ENCODE results near the gene PDILT. TPM values are rescaled to one million over a fixed set of nuclear protein-coding genes. Genes with fewer than 3 reads are reported as not detected.

PDILT gene
- total RNA-seq, 2 donors from 2014 or later, result not detected

DNA sequence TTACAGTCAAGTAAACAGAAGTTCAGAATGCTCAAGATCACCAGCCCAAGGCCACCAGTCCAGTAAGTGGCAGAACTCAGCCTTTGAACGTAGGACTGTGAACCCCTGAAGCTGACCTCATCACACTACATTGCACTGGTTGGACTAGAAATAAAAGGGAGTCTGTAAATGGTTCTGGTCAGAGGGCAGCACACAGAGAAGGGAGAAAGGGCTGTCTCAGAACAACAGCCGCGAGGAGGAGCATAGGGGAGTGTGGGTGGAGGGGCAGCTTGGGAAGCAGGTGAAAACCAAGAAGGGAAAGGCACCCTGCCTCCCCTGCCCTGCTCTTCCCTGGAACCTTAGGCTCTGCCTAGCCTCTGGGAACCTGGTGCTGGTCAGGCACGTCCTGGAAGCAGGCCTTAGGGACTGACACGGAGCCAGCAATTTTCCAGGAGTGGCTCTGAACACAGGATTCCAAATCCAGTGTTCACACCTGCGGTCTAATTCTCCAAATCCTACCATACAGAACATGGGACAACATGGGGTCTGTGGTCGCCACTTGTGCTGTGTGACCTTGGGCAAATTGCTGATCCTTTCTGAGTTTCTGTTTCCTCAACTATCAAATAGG is 7.0 kb downstream of the PDILT start:
- no peaks in the 10 kb centered on the region for H3K36me3 Mint-ChIP-seq (ENCODE audit: low read depth)
- DNase-seq (no peak), ATAC-seq (no peak)
- no peaks in the 10 kb centered on the region for H3K9me3 ChIP-seq (ENCODE audit: control insufficient read depth, low read length, poor library complexity, severe bottlenecking)
- no peak overlapping the region for H3K4me3 Mint-ChIP-seq
- H3K27ac Mint-ChIP-seq, result no peak overlapping the region
- H3K4me1 Mint-ChIP-seq, result no peaks in the 10 kb centered on the region
- H3K27me3 Mint-ChIP-seq, result peaks cover under 1% of the 10 kb centered on the region

DNA sequence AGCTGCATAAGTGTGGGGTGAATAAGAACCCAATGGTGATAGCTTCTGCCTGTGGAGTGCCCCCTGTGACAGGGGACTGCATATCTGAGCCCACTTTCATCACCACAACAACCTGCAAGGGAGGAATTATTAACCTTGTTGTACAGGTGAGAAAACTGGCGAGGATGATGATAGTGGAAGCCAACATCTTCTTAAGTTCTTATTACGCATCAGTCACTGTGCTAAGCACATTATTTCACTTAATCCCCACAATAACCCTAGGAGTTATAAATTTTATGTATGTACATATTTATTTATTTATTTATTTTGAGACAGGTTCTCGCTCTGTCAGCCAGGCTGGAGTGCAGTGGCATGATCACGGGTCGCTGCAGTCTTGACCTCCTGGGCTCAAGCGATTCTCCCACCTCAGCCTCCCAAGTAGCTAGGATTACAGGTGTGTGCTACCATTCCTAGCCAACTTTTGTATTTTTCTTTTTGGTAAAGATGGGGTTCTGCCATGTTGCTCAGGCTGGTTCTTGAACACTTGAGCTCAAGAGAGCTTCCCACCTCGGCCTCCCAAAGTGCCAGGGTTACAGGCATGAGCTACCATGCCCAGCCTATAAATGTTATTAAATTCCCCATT is 7.6 kb downstream of the PDILT start:
- Mint-ChIP-seq H3K36me3 (ENCODE audit: low read depth) (no peaks in the 10 kb centered on the region), H3K4me3 (no peak overlapping the region), H3K27ac (no peak overlapping the region), H3K27me3 (no peaks in the 10 kb centered on the region), H3K4me1 (no peaks in the 10 kb centered on the region)
- H3K9me3 ChIP-seq (ENCODE audit: control insufficient read depth, low read length, poor library complexity, severe bottlenecking), result no peaks in the 10 kb centered on the region
- DNase-seq, result no peak
- no peak for ATAC-seq

DNA sequence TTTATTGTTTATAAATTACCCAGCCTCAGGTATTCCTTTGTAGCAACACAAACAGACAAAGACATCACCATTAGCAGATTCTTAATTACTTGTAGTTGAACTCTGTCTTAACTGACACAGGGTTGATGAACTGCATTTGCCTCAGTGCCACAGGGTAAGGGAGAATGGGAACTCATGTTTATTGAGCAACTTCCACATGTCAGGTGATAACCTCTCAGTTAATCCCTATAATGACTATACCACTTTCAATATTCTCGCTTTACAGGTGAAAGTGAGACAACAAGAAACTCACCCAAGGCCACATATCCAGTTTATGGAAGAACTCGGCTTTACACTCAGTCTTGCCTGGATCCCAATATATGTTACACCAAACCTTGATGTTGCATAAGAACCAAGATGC is 8.6 kb downstream of the PDILT start:
- DNase-seq, result no peak
- Mint-ChIP-seq H3K27me3 (no peaks in the 10 kb centered on the region), H3K36me3 (ENCODE audit: low read depth) (no peaks in the 10 kb centered on the region), H3K4me3 (no peak overlapping the region), H3K27ac (no peak overlapping the region), H3K4me1 (no peaks in the 10 kb centered on the region)
- no peaks in the 10 kb centered on the region for H3K9me3 ChIP-seq (ENCODE audit: control insufficient read depth, low read length, poor library complexity, severe bottlenecking)
- ATAC-seq, result no peak

DNA sequence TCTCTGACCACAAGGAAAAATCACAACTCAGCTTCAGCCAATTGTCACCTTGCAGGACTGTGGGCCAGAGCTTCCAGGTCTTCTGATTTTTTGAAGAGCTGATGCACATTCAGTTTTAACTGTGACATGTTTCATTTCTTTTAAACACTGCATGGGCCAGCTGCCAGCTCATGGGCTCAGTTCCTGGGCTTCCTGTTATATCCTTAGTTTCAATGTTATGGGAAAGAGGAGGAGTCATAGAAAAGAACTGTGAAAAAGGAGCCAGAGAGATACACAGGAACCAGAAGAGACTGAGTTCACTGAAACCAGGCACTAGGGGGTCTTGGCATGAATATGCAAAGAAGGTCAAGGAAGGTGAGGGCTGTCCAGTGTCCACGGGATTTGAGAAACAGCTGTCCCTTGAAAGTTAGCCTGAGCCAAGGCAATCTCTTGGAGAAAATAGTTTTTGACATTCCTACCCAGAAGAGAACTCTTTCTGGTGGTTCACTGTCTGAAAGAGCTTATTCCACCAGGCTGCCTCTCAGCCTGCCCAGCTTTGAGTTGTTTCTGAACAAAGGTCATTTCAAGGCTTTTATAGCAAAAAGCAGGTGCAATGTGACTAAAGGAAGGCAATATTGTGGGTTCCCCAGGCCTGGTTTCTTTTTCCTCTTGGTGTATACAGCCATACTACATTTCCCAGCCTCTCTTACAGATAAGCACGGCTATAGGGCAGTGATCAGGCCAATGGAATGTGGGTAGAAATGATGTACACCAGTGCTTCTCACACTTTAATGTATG is 10.5 kb downstream of the PDILT start:
- H3K27me3 Mint-ChIP-seq, result no peaks in the 10 kb centered on the region
- H3K4me1 Mint-ChIP-seq, result no peaks in the 10 kb centered on the region
- H3K4me3 Mint-ChIP-seq, result no peak overlapping the region
- no peaks in the 10 kb centered on the region for H3K36me3 Mint-ChIP-seq (ENCODE audit: low read depth)
- H3K27ac Mint-ChIP-seq, result no peak overlapping the region
- ATAC-seq (no peak), DNase-seq (no peak)
- H3K9me3 ChIP-seq (ENCODE audit: control insufficient read depth, low read length, poor library complexity, severe bottlenecking), result no peaks in the 10 kb centered on the region

DNA sequence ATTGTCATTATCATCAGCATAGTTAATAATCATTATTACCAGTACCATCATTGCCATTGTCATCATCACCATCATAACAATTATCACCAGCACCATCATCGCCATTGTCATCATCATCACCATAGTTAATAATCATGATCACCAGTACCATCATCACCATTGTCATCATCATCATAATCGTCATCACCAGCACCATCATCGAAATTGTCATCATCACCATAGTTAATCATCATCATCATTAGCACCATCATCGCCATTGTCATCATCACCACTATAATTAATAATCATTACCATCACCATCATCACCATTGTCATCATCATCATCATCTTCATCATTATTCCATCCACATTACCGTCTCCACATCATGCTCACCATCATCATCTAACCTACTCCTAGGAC is 13.5 kb downstream of the PDILT start:
- no peaks in the 10 kb centered on the region for H3K9me3 ChIP-seq (ENCODE audit: control insufficient read depth, low read length, poor library complexity, severe bottlenecking)
- no peak overlapping the region for H3K4me3 Mint-ChIP-seq
- ATAC-seq (no peak), DNase-seq (no peak)
- no peaks in the 10 kb centered on the region for H3K36me3 Mint-ChIP-seq (ENCODE audit: low read depth)
- H3K4me1 Mint-ChIP-seq, result no peaks in the 10 kb centered on the region
- no peak overlapping the region for H3K27ac Mint-ChIP-seq
- peaks cover 14% of the 10 kb centered on the region for H3K27me3 Mint-ChIP-seq

DNA sequence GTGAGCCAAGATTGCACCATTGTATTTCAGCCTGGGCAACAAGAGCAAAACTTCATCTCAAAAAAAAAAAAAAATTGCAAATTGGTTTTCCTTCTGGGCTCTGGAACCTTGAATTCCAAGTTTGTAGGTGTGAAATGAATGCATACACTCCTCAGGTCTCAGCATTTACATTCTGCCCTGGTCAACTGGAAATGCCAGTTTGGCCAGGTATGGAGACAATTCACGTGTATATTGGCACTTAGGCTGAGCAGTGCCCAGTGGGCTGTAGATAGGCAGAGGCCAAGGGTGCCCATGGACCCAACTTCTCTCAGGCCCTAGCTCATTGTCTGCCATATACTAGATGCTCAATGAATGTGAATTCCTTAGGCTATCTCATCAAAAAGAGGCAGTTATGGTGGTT is 15.7 kb downstream of the PDILT start:
- Mint-ChIP-seq H3K36me3 (ENCODE audit: low read depth) (no peaks in the 10 kb centered on the region), H3K27me3 (peaks cover 14% of the 10 kb centered on the region), H3K4me1 (no peaks in the 10 kb centered on the region), H3K4me3 (no peak overlapping the region), H3K27ac (no peak overlapping the region)
- DNase-seq (no peak), ATAC-seq (no peak)
- no peaks in the 10 kb centered on the region for H3K9me3 ChIP-seq (ENCODE audit: control insufficient read depth, low read length, poor library complexity, severe bottlenecking)

DNA sequence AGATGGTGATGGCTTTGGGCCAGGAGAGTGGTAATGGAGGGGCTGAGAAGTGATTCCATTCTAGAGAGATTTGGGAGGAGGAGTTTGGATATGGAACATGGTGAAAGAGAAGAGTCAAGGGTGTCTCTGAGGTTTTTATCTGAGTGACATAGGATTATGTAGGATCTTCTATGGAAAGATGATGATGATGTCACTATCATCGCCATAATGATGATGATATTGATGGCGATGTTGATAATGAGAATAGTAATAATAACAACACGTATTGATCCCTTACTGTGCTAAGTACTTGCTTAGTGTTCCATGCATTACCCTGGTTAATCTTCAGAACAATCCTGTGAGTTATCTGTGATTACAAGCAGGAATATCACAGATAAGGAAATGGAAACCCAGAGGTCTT is 16.6 kb downstream of the PDILT start:
- peaks cover 14% of the 10 kb centered on the region for H3K27me3 Mint-ChIP-seq
- no peaks in the 10 kb centered on the region for H3K9me3 ChIP-seq (ENCODE audit: control insufficient read depth, low read length, poor library complexity, severe bottlenecking)
- ATAC-seq (no peak), DNase-seq (no peak)
- peaks cover 4% of the 10 kb centered on the region for H3K4me1 Mint-ChIP-seq
- H3K4me3 Mint-ChIP-seq, result no peak overlapping the region
- no peaks in the 10 kb centered on the region for H3K36me3 Mint-ChIP-seq (ENCODE audit: low read depth)
- H3K27ac Mint-ChIP-seq, result no peak overlapping the region

DNA sequence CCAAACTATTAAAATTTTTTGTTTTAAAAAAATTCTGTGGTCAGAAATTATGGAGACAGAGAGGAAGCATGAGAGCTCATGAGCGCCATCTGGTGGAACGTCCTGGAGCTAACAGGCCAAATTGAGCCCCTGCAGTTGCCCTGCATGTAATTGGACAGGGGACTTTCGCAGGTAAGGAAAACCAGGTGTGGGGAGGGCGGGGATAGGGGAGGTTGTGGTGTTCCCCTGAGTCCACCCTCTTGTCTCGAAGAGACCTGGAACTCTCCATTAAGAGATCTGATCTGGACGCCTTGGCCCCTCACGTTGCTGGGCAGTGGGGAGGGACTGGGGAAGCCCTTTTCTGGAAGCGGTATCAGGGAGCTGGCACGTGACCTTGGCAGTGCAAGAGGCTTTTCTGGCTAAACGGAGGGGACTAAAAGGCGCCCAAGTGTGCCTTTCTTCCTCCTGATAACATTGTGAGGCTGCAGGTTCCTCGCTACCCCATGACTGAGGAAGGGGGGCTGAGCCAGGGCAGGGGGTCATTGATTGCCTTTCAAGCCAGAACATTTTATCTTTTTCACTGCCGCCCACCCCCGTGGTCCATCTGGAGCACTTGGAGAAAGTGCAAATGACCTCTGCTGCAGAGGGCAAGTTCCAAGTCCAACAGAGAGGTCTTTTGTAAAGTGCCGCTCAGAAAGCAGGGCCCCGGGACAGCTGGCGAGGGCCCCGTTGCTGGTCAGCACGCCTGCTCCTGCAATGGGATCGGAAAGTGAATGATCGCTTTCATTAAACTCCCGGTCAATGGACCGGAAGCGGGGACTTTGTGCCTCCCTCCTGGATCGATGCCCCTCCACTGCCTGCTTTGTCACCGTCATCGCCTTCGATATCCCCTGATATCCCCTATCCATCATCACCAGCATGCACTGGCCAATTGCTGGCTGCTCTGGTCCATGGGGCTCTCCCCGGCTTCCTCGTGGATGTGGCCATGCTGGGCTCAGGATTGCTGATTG is 18.4 kb downstream of the PDILT start:
- H3K4me3 Mint-ChIP-seq, result no peak overlapping the region
- H3K9me3 ChIP-seq (ENCODE audit: control insufficient read depth, low read length, poor library complexity, severe bottlenecking), result no peaks in the 10 kb centered on the region
- no peak overlapping the region for H3K27ac Mint-ChIP-seq
- H3K27me3 Mint-ChIP-seq, result peaks cover 14% of the 10 kb centered on the region
- peaks cover 9% of the 10 kb centered on the region for H3K4me1 Mint-ChIP-seq
- ATAC-seq (no peak), DNase-seq (peak; percentile 19 to 33 (median 28))
- H3K36me3 Mint-ChIP-seq (ENCODE audit: low read depth), result no peaks in the 10 kb centered on the region

DNA sequence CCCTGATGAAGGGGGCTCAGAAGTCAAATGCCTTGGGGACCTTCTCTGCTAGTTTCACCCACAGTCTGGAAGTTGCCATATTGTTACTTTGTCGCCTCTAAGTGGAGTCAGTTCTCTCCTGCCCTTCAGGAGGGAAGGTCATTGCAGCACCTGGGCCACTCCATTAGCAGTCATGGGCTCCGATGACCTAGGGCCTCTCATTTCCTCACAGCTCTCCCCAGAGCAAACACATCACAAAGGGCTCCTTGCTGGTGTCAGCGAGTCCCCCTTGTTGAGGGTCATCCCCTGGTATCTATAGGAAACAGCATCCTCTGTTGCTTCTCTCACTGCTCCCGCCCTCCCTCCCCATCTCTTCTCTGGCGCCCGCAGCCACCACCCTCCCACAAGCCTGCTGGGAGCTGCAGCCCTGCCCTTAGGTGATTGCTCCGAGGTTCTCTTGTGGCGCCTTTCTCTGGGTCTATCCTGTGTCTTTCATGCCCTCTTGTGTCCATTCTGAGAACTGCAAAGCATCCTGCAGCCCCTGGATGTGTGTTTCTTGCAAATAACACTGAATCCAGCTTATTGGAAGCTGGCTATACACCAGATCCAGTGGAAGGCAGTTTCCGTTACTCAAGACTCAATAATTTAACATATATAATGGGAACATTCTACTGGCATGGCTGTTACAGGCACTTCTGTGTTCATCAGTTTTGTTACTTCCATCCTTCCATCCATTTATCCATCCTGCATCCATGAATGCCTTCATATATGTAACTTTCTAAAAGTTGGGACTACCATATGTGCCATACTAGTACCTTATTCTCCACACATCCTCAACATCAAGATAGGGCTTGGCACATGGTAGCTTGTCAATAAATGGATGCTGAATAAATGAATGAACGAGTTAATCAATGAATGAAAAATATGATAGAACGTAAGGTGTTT is 21.2 kb downstream of the PDILT start:
- ATAC-seq, result peak; percentile 70
- no peaks in the 10 kb centered on the region for H3K9me3 ChIP-seq (ENCODE audit: control insufficient read depth, low read length, poor library complexity, severe bottlenecking)
- H3K27ac Mint-ChIP-seq, result no peak overlapping the region
- H3K36me3 Mint-ChIP-seq (ENCODE audit: low read depth), result no peaks in the 10 kb centered on the region
- H3K27me3 Mint-ChIP-seq, result peaks cover 39% of the 10 kb centered on the region
- peaks cover 9% of the 10 kb centered on the region for H3K4me1 Mint-ChIP-seq
- no peak overlapping the region for H3K4me3 Mint-ChIP-seq
- peak in 2 of 3 donors; percentile 8 to 17 for DNase-seq

DNA sequence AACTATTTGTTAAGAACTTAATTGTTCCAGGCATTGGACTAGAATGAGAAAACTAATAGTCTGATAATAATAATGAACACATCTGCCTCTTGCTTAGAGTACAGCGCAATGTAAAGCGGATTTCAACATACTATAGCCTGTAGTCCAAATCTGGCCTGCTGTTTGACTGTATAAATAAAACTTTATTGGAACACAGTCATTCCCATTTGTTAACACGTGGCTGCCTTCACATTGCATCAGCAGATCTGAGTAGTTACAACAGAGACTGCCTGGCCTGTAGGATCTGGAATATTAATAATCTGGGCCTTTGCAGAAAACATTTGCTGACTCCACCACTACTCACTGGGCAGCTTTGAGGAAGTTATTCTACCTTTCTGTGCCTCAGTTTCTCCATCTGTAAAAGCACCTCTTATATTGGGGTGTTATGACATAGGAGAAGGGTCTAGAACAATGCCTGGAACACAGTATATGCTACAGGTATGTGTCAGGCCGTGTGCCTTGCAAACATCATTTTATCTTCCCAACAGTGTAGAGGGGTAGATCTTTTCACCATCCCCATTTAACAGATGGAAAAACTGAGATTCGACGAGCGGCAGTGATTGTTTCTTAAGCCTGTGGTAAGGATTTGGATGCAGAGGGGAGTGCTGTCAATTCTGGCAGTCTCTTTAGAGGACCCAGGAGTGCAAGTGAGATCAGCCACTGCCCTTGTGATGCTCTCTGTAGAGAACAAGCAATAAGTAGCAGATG is 22.2 kb downstream of the PDILT start:
- Mint-ChIP-seq H3K4me1 (peaks cover 12% of the 10 kb centered on the region), H3K27ac (no peak overlapping the region), H3K27me3 (peaks cover 41% of the 10 kb centered on the region), H3K4me3 (no peak overlapping the region), H3K36me3 (ENCODE audit: low read depth) (no peaks in the 10 kb centered on the region)
- ATAC-seq, result no peak
- no peak for DNase-seq
- H3K9me3 ChIP-seq (ENCODE audit: control insufficient read depth, low read length, poor library complexity, severe bottlenecking), result no peaks in the 10 kb centered on the region

DNA sequence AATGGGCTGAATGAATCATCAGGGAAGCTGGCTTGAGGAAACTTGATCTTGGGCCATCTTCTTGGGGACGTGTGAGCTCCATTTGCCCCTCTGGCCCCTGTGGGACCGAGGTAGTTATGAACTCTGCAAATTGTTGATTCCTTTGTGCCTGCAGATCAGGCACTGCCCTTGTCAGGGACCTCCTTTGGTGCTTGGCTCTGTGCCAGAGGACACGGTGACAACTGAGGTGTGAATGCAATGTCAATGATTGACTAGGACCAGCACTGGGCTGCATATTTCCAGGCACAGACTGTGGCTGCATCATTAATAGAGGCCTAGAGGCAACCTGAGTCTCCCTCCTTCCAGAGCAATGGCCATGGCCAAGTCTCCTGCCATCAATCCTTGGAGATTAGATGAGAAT is 23.8 kb downstream of the PDILT start:
- Mint-ChIP-seq H3K4me1 (peaks cover 12% of the 10 kb centered on the region), H3K36me3 (ENCODE audit: low read depth) (no peaks in the 10 kb centered on the region), H3K4me3 (no peak overlapping the region), H3K27me3 (peaks cover 42% of the 10 kb centered on the region), H3K27ac (no peak overlapping the region)
- DNase-seq, result no peak
- no peaks in the 10 kb centered on the region for H3K9me3 ChIP-seq (ENCODE audit: control insufficient read depth, low read length, poor library complexity, severe bottlenecking)
- no peak for ATAC-seq

DNA sequence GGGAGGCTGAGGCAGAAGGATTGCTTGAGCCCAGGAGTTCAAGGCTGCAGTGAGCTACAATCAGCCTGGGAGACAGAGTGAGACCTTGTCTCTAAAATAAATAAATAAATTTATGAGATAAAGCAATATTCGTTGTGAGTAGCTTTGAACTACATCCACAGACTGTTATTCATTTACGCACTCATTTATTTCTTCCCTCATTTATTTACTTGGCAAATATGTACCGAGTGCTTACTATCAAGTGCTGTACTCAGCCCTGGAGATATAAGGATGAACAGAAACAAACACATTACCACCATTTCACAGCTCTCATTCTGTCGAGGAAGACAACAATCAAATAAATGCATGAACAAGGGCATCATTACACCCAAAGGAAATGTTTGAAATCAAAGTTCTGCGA is 27.4 kb downstream of the PDILT start:
- ATAC-seq, result no peak
- no peak overlapping the region for H3K27ac Mint-ChIP-seq
- H3K36me3 Mint-ChIP-seq (ENCODE audit: low read depth), result no peaks in the 10 kb centered on the region
- peaks cover 3% of the 10 kb centered on the region for H3K4me1 Mint-ChIP-seq
- peaks cover 45% of the 10 kb centered on the region for H3K27me3 Mint-ChIP-seq
- DNase-seq, result no peak
- H3K4me3 Mint-ChIP-seq, result no peak overlapping the region
- H3K9me3 ChIP-seq (ENCODE audit: control insufficient read depth, low read length, poor library complexity, severe bottlenecking), result no peaks in the 10 kb centered on the region

Data from T-helper 17 cell (primary cell).